Measurements from ENCODE around the gene CNBP. TPM values are rescaled to one million over a fixed set of nuclear protein-coding genes. Genes with fewer than 3 reads are reported as not detected.
A peak's percentile ranks its signal among the peaks of the same experiment; 100 is the strongest.

CNBP gene
- total and polyA plus RNA-seq, 2 of the 13 experiments (the other 11 are each of a cell fraction or from before 2014, with no cell fraction given), result 282 to 354 TPM

DNA sequence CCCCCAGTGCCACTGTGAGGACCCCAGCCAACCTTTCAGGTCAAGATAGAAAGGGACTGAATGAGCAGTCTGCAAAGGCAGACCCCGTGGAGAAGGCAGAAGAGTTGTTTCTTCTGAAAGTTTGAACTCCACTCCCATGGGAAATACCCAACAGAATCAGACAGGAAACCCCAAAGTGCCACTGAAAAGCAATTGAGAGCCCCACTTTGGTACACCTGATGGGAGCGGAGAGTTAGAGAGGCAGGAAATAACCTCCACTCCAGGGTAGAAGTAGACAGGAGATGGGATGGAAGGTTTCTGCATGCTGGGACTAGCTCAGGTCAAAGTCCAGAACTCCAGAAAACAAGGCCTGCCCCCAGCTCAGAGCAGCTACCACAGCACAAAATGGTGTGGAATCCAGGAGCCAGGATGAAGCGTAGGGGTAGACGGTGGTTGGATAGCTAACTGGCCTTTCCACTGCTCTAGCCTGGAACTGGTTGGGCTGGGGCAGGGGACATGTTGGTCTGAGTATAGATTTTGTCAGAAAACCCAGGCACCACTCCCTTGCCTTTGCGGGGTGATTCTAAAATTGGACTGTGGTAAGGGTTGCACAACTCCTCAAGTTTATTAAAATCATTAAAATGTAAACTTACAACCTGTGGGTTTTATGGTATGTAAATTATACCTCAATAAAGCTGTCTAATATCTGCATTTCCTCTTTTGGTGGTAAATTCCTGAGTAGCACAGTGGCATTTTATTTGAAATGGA lies 60.2 kb downstream of the CNBP start (continued):
- TF ChIP-seq TIGD3 (CRISPR knock-in tag; IDR thresholded peaks at IDR 0.05; ENCODE audit: borderline replicate concordance) (no peak), MAFF (IDR thresholded peaks at IDR 0.05; ENCODE audit: low read depth, low read length) (no peak), ZNF230 (CRISPR knock-in tag; IDR thresholded peaks at IDR 0.05) (no peak), ARID2 (CRISPR knock-in tag; IDR thresholded peaks at IDR 0.05; ENCODE audit: borderline replicate concordance) (no peak), ZFP36L1 (CRISPR knock-in tag; IDR thresholded peaks at IDR 0.05) (no peak), SATB2 (CRISPR knock-in tag; IDR thresholded peaks at IDR 0.05) (no peak), HDAC1 (CRISPR knock-in tag; IDR thresholded peaks at IDR 0.05) (peak; percentile 57; the same call in 1 of the 2 replicates), FOXJ3 (CRISPR knock-in tag; IDR thresholded peaks at IDR 0.05; ENCODE audit: borderline replicate concordance) (peak; percentile 34; the same call in 1 of the 2 replicates), TP53 (CRISPR knock-in tag; conservative IDR thresholded peaks at IDR 0.05) (peak; percentile 67; the same call in 1 of the 2 replicates), ZNF331 (CRISPR knock-in tag; IDR thresholded peaks at IDR 0.05) (peak; percentile 67; the same call in 1 of the 2 replicates), ZNF768 (CRISPR knock-in tag; IDR thresholded peaks at IDR 0.05) (no peak), ZNF382 (CRISPR knock-in tag; IDR thresholded peaks at IDR 0.05; ENCODE audit: borderline replicate concordance) (no peak), IRX3 (CRISPR knock-in tag; IDR thresholded peaks at IDR 0.05; ENCODE audit: borderline replicate concordance, low read depth) (no peak; the same call in 1 of the 2 replicates), GMEB1 (CRISPR knock-in tag; IDR thresholded peaks at IDR 0.05; ENCODE audit: borderline replicate concordance) (no peak), TERF1 (CRISPR knock-in tag; IDR thresholded peaks at IDR 0.05) (no peak), TGIF2 (CRISPR knock-in tag; IDR thresholded peaks at IDR 0.05) (no peak), DNMT3B (CRISPR knock-in tag; conservative IDR thresholded peaks at IDR 0.05) (no peak), TEAD2 (CRISPR knock-in tag; IDR thresholded peaks at IDR 0.05) (no peak)
- TF ChIP-seq, protein P1, sequence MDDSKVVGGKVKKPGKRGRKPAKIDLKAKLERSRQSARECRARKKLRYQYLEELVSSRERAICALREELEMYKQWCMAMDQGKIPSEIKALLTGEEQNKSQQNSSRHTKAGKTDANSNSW (CRISPR knock-in tag; IDR thresholded peaks at IDR 0.05; ENCODE audit: borderline replicate concordance), result no peak
- TF ChIP-seq, protein P2, sequence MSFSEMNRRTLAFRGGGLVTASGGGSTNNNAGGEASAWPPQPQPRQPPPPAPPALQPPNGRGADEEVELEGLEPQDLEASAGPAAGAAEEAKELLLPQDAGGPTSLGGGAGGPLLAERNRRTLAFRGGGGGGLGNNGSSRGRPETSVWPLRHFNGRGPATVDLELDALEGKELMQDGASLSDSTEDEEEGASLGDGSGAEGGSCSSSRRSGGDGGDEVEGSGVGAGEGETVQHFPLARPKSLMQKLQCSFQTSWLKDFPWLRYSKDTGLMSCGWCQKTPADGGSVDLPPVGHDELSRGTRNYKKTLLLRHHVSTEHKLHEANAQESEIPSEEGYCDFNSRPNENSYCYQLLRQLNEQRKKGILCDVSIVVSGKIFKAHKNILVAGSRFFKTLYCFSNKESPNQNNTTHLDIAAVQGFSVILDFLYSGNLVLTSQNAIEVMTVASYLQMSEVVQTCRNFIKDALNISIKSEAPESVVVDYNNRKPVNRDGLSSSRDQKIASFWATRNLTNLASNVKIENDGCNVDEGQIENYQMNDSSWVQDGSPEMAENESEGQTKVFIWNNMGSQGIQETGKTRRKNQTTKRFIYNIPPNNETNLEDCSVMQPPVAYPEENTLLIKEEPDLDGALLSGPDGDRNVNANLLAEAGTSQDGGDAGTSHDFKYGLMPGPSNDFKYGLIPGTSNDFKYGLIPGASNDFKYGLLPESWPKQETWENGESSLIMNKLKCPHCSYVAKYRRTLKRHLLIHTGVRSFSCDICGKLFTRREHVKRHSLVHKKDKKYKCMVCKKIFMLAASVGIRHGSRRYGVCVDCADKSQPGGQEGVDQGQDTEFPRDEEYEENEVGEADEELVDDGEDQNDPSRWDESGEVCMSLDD (CRISPR knock-in tag; IDR thresholded peaks at IDR 0.05; ENCODE audit: borderline replicate concordance), result no peak
- TF ChIP-seq, protein P3, sequence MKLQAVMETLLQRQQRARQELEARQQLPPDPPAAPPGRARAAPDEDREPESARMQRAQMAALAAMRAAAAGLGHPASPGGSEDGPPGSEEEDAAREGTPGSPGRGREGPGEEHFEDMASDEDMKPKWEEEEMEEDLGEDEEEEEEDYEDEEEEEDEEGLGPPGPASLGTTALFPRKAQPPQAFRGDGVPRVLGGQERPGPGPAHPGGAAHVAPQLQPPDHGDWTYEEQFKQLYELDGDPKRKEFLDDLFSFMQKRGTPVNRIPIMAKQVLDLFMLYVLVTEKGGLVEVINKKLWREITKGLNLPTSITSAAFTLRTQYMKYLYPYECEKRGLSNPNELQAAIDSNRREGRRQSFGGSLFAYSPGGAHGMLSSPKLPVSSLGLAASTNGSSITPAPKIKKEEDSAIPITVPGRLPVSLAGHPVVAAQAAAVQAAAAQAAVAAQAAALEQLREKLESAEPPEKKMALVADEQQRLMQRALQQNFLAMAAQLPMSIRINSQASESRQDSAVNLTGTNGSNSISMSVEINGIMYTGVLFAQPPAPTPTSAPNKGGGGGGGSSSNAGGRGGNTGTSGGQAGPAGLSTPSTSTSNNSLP (IDR thresholded peaks at IDR 0.05; ENCODE audit: low read depth, low read length), result no peak

Measured in HepG2 (cell line).